Natural killer cell (primary cell): ENCODE results near the gene CILP2. TPM values are rescaled to one million over a fixed set of nuclear protein-coding genes. Genes with fewer than 3 reads are reported as not detected.

Source experiments
- ATAC-seq, 3 donors: fragments of 150-1000 bp in 2 of 3; fragments of 200-7000 bp in 1 of 3; cut with Tn5 transposase; 1 replicate in 1 of 3; 2 replicates in 2 of 3; pipeline ENCODE4 v1.10.0; 2021; ENCODE audit warnings: mild to moderate bottlenecking in 2 of 3, moderate library complexity in 2 of 3
- DNase-seq, 2 donors: peaks; one replicate each; pipeline versions ENCODE4 v3.0.0 to v3.0.0-alpha.2; 2013 to 2021; ENCODE audit warnings: mixed read lengths in 1 of 2
- H3K27ac ChIP-seq: one replicate; pipeline ENCODE4 v1.5.1; 2013; ENCODE audit warnings: mild to moderate bottlenecking, low read length
- H3K27me3 ChIP-seq: one replicate; pipeline ENCODE4 v1.6.1; 2013; ENCODE audit warnings: low read length; ENCODE audit not compliant: control insufficient read depth, insufficient read depth
- H3K36me3 ChIP-seq: one replicate; pipeline ENCODE4 v1.6.1; 2013; ENCODE audit warnings: low read length; ENCODE audit not compliant: control insufficient read depth, insufficient read depth
- H3K4me1 ChIP-seq: one replicate; pipeline ENCODE4 v1.6.1; 2013; ENCODE audit warnings: low read length; ENCODE audit not compliant: control insufficient read depth, insufficient read depth
- H3K4me3 ChIP-seq: one replicate; pipeline ENCODE4 v1.5.1; 2013; ENCODE audit warnings: low read length
- H3K9me3 ChIP-seq: one replicate; pipeline ENCODE4 v1.6.1; 2013; ENCODE audit warnings: low read length; ENCODE audit not compliant: control insufficient read depth, insufficient read depth
- H3K27ac Mint-ChIP-seq, 2 donors: one replicate each; pipeline ENCODE4 v1.8.0; 2022; ENCODE audit warnings: mild to moderate bottlenecking in 2 of 2, mixed read lengths in 2 of 2, moderate library complexity in 1 of 2
- H3K27me3 Mint-ChIP-seq, 2 donors: one replicate each; pipeline ENCODE4 v1.8.0; 2022; ENCODE audit warnings: low read depth in 2 of 2, mixed read lengths in 2 of 2
- H3K36me3 Mint-ChIP-seq: one replicate; pipeline ENCODE4 v1.8.0; 2022; ENCODE audit warnings: mixed read lengths
- H3K4me1 Mint-ChIP-seq, 2 donors: one replicate each; pipeline ENCODE4 v1.8.0; 2022; ENCODE audit warnings: mixed read lengths in 2 of 2
- H3K4me3 Mint-ChIP-seq: one replicate; pipeline ENCODE4 v1.8.0; 2022; ENCODE audit warnings: mild to moderate bottlenecking, moderate library complexity, mixed read lengths
- H3K9me3 Mint-ChIP-seq, 2 donors: one replicate each; pipeline ENCODE4 v1.8.0; 2022; ENCODE audit warnings: mixed read lengths in 2 of 2
- CTCF ChIP-seq: fragments of 200-600 bp; IDR thresholded peaks from one replicate; pipeline ENCODE4 v1.8.0; 2022; ENCODE audit warnings: antibody characterized with exemption
- WGBS: methylation state at CpG from one replicate; pipeline ENCODE4 v1.1.7; 2013; ENCODE audit warnings: missing lambda C conversion rate; ENCODE audit not compliant: insufficient coverage; 5-methylcytosine and 5-hydroxymethylcytosine counted together
- intact Hi-C: fragments of 100-400 bp; cut with micrococcal nuclease; formaldehyde crosslinking; loops from one replicate; pipeline ENCODE4 v1.14.2; 2022
- total RNA-seq, 4 donors: library from RNA; stranded (reverse); fragments of 120-200 nt in 1 of 4; gene quantifications; one replicate each; pipeline versions ENCODE4 v1.2.3 to v1.2.4, GENCODE V29; 2013 to 2022

Gene CILP2
- total RNA-seq, 3 donors from 2014 or later (not counting 1 experiment from before 2014, with no cell fraction given), result 0.05 to 0.20 (median 0.11) TPM

- intact Hi-C loops, result no loop called here
- no peak for ATAC-seq
- no peaks in the 10 kb centered on the region for H3K4me1 ChIP-seq
- no peak for DNase-seq
- no peaks in the 10 kb centered on the region for H3K27me3 ChIP-seq
- 96% methylated on average over 17 of the region's 17 CpGs for WGBS
- H3K4me3 ChIP-seq, result no peak overlapping the region
- Mint-ChIP-seq H3K27ac (peak overlapping the region in 1 of 2 donors; percentile 49), H3K4me1 (no peaks in the 10 kb centered on the region), H3K27me3 (no peaks in the 10 kb centered on the region), H3K4me3 (no peak overlapping the region), H3K36me3 (no peaks in the 10 kb centered on the region), H3K9me3 (no peaks in the 10 kb centered on the region)
- no peaks in the 10 kb centered on the region for H3K9me3 ChIP-seq
- H3K27ac ChIP-seq, result no peak overlapping the region
- H3K36me3 ChIP-seq, result no peaks in the 10 kb centered on the region
- no peak for TF ChIP-seq CTCF
Measured at GRCh38 chr19:19563348-19563848, 25.3 kb downstream of the CILP2 start.

GRCh38 chr19:19566306-19566705, 28.2 kb downstream of the CILP2 start:
- Histone ChIP-seq H3K27me3 (no peaks in the 10 kb centered on the region), H3K9me3 (no peaks in the 10 kb centered on the region), H3K36me3 (no peaks in the 10 kb centered on the region), H3K27ac (no peak overlapping the region), H3K4me3 (no peak overlapping the region), H3K4me1 (no peaks in the 10 kb centered on the region)
- TF ChIP-seq CTCF, result no peak
- intact Hi-C loops, result no loop called here
- no peaks in the 10 kb centered on the region for H3K27me3 Mint-ChIP-seq
- H3K9me3 Mint-ChIP-seq, result no peaks in the 10 kb centered on the region
- no peak for ATAC-seq
- DNase-seq, result no peak
- H3K36me3 Mint-ChIP-seq, result no peaks in the 10 kb centered on the region
- H3K4me3 Mint-ChIP-seq, result no peak overlapping the region
- H3K4me1 Mint-ChIP-seq, result no peaks in the 10 kb centered on the region
- WGBS, result 88% methylated on average over 7 of the region's 7 CpGs
- H3K27ac Mint-ChIP-seq, result no peak overlapping the region

GRCh38 chr19:19567391-19567790, 29.3 kb downstream of the CILP2 start:
- H3K27ac Mint-ChIP-seq, result peak overlapping the region in 1 of 2 donors; percentile 58
- no peak for ATAC-seq
- intact Hi-C loops, result no loop called here
- no peaks in the 10 kb centered on the region for H3K4me1 Mint-ChIP-seq
- no peak overlapping the region for H3K4me3 Mint-ChIP-seq
- no peak overlapping the region for H3K4me3 ChIP-seq
- H3K27me3 Mint-ChIP-seq, result no peaks in the 10 kb centered on the region
- no peak for TF ChIP-seq CTCF
- H3K27me3 ChIP-seq, result no peaks in the 10 kb centered on the region
- DNase-seq, result no peak
- no peaks in the 10 kb centered on the region for H3K9me3 ChIP-seq
- H3K4me1 ChIP-seq, result no peaks in the 10 kb centered on the region
- no peak overlapping the region for H3K27ac ChIP-seq
- no peaks in the 10 kb centered on the region for H3K9me3 Mint-ChIP-seq
- H3K36me3 ChIP-seq, result no peaks in the 10 kb centered on the region
- 92% methylated on average over 3 of the region's 3 CpGs for WGBS
- H3K36me3 Mint-ChIP-seq, result no peaks in the 10 kb centered on the region
